Inferior parietal cortex (tissue), 1 donor: ENCODE data around the gene GPR173.

Experiments
- DNase-seq: peaks from one replicate; pipeline ENCODE4 v3.0.0-alpha.2; 2016; ENCODE audit errors: extremely low spot score

Gene GPR173, protein sequence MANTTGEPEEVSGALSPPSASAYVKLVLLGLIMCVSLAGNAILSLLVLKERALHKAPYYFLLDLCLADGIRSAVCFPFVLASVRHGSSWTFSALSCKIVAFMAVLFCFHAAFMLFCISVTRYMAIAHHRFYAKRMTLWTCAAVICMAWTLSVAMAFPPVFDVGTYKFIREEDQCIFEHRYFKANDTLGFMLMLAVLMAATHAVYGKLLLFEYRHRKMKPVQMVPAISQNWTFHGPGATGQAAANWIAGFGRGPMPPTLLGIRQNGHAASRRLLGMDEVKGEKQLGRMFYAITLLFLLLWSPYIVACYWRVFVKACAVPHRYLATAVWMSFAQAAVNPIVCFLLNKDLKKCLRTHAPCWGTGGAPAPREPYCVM

DNA sequence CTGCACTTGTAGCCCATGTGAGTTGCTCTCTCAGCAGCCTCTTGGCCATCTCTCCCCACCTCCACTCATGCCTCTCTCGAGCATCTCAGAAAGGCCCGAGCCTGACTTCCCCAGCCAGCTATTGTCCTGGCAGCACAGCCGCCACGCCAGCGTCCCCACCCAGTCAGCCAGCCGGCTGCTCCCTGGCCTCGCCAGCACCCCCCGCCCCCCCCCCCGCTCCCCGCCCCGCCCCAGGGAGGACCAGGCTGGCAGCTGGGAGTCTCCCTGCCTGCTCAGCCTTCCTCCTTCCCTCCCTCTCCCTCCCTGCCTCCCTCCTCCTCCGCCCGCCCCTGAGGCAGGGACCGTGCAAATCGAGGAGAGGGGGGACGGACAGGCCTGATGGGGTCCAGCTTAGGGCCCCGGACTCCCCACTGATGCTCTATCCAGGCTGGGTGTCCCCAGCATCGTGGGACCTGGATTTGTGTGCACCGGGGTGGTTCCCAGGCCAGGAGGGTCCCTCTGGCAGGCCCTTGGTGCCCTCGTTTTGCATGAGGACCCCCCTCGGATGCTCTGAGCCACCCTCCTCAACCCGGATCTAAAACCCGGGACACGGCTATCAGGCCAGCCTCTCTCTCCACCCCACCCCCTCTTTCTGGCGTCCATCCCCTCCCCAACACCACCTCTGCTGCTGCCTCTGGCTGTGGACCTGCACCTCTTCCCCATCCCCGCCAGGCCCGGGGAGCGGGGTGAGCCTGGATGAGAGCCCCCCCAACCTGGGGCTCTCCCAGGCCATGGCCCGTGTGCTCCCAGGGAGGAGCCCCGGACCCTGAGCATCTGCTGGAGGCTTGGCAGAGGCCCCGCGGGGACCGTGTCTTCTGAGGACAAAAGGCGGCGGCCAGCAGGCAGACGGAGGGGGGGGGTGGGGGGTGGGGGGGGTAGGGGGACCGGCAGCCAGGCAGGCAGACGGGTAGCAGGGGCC, at the start of gene GPR173:
GPR173 (plus strand) TSS at position 621 of the 958 bp plus-strand sequence. CDS start 27,833 bp downstream, outside the sequence.
- DNase-seq = peak; percentile 45

DNA sequence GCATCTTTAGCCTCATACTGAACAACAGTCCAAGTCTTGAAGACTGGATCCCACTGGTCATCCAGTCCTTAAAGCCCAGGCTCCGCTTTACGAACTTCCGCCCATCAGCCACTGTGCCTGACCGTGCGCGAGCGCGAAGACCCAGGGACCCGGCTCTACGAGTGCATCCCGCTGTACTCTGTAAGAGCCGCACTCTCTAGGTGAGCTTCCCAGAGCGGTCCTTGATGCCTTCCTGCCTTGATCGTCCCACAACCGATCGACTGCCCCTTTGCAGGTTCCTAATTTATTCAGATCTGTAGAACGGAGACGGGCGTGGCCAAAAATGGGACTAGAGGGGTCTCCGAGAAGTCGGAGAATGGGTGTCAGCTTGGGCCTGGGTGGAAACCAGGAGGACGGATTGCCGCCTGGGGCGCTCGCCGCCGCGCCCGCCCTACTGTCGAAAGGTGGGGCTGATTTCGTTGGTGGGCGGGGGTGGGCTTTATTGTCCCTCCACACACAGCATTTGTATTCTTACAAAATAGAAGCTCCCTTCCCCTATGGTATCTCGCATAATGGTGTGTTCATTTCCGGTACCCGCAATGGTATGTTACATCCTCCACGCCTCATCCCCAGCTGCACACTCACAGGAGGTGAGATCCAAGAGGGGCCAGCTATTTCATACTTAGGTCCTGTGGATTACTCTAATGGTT, 48.0 kb upstream of the GPR173 start:
- no peak for DNase-seq

DNA sequence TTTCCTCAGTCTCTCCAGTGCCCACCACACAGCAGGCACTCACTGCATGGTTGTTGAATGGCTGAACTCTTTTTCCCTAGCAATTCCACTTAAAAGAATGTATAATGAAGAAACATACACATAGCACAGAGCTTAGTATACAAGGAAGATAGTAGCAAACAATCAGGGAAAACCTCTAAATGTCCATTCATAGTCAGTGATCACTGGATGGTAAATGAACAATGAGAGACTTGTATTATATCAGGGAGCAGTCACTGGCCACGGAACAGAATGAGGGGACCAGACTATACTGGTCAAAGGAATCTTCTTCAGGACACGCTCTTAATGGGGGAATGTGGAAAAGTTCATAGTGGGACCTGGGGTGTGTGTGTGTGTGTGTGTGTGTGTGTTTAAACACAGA, 46.6 kb upstream of the GPR173 start:
- DNase-seq = no peak

DNA sequence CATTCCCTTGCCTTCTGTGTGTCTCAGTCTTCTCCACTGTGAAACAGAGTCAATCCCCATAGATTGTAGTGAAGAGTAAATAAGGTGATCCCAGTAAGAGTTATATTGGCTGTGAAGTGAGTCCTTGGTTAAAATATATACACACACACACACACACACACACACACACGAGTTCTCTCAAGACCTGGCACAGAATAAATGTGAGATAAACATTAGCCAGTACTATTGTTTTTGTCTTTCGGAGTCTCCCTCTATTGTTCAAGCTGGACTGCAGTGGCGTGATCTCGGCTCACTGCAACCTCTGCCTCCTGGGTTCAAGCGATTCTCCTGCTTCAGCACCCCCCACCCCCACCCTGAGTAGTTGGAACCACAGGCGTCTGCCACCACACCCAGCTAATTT, 45.5 kb upstream of the GPR173 start:
- DNase-seq = no peak

DNA sequence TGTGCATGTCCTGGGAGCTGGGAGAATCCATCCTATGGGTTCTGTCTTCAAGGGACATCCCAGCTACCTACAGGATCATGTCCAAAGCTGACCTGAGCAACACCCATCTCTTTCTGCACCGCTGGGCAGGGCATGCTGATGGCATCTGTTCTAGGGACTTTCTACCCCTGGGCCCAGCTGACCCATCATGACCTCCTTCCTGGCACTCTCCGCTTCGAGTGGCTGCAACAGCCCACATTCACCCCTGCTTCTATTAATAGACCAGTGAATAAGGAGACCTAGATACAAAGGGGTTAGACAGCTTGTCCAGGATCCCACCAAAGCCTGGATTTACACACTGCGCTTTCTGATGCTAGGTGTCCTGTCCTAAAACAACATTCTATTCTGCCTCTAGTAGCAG, 44.6 kb upstream of the GPR173 start:
- DNase-seq = no peak

DNA sequence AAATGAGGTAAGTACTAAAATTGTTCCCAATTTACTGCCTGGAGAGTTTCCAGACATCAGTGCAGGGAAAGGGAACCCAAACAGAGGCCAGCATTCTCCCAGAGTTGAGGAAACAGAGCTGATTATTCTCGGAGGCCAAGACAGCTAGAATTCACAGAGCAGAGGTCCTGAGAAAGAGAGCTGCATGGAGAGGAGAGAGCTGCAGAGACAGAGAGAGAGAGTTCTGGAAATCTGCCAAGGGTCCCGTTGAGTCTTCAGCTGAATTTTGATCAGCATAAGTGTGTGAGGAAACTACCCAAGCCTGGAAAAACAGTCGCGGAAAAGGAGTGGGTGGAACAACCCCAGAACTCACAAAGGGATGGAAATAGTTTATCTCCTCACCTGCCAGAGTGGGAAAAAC, 43.8 kb upstream of the GPR173 start:
- DNase-seq = no peak

DNA sequence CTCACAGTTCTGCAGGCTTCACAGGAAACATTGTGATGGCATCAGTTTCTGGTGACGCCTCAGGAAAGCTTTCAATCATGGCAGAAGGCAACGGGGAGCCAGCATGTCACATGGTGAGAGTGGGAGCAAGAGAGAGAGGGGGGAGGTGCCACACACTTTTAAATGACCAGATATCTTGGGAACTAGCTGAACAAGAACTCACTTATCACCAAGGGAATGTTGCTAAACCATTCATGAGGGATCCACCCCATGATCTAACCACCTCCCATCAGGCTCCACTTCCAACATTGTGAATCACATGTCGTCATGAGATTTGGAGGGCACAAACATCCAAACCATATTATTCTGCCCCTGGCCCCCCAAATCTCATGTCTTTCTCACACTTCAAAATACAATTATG, 43.3 kb upstream of the GPR173 start:
- no peak for DNase-seq

DNA sequence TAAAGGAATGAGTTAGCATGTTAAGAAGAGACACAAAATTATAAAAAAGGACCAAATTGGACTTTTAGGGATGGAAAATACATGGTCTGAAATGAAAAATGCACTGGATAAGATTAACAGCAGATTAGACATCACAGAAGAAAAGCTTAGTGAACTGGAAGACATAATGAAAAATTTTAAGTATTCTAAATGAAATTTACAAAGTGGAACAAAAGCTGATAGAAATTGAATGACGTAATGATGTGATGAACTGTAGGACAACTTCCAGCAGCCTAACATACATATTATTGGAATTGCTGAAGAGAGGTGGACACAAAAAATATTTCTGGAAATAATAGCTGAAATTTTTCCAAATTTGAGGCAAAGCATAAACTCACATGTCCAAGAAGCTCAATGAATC, 39.6 kb upstream of the GPR173 start:
- no peak for DNase-seq

DNA sequence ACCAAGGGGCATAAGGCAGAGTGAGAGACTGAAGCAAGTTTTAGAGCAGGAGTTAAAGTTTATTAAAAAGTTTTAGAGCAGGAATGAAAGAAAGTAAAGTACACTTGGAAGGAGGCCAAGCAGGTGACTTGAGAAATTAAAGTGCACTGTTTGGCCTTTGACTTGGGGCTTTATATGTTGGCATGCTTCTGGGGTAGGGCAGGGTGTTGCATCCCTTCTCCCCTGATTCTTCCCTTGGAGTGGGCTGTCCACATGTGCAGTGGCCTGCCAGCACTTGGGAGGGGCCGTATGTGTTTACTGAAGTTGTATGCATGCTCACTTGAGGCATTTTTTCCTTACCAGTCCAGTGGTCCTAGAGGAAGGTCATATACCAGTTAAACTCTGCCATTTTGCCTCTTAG, 35.3 kb upstream of the GPR173 start:
- DNase-seq = no peak

DNA sequence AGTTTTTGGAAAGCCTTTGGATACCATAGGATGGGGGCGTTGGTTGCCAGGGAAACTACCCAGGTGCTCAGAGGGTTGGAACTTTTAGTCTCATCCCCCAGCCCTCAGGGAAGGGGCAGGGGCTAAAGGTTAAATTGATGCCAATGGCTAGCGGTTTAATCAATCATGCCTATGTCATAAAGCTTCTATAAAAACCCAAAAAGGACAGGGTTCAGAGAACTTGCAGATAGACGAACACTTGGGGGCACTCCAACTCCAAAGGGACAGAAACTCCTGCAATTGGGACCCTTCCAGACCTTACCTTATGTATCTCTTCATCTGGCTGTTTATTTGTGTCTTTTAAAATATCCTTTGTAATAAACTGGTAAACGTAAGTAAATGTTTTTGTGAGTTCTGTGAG, 30.0 kb upstream of the GPR173 start:
- DNase-seq = no peak

DNA sequence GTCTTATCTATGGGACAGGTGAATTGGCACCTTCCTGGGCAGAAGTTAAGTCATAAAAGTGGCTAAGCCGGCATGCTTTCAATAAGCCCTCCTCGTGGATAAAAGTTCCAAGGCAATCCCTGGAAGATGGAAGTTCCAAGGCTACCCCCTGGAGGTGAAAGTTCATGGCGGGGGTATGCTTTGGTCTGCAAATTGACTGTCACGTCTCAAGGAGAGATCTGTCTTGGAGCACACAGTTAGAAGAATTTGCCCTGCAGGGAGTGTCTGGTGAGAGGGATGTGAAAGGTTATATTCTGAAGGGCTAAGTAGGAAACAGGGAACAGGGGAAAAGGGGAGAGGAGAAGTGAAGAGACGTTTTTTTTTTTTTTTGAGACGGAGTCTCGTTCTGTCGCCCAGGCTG, 26.2 kb upstream of the GPR173 start:
- DNase-seq = no peak

DNA sequence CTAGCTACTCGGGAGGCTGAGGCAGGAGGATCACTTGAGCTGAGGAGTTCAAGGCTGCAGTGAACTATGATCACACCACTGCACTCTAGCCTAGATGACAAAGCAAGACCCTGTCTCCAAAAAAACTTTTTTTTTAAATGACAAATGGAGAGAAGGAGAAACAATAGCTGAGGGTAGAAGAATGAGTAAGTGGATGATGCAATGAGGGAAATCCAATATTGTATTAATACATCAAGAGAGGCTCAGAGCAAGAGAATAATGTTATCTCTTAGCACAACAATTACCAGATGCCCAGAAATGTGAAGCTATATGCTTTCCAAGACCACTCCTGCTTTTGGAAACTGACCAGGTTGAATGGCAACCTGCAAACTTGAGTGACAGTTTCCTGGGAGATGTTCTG, 19.9 kb upstream of the GPR173 start:
- no peak for DNase-seq

DNA sequence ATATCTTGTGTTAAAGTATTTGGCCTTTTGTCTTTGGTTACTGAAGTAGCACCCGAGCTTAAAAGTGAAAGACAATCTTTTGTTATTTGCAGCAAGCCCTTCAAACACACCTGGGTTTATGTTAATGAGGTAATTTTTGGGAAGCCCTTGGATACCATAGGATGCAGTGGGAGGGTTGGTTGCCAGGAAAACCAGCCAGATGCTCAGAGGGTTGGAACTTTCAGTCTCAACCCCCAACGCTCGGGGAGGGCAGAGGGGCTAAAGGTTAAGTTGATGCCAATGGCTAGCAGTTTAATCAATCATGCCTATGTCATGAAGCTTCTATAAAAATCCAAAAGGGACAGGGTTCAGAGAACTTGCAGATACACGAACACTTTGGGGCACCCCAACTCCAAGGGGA, 17.2 kb upstream of the GPR173 start:
- no peak for DNase-seq

DNA sequence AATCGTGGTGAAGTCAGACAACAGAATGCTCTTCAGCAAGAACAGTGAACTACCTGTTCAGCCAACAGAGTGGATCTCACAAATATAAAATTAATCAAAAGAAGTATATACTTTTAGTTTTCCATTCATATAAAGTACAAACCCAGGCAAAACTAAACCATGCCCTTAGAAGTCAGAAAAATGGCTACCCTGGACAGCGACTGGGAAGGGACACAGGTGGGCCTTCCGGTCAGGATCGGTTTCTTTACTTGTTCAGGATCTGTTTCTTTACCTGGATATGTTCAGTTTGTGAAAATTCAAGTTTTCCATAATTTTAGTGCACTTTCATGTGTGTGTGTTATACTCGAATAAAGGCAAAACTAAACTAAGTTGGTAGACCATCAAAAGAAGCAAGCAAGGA, 12.4 kb upstream of the GPR173 start:
- no peak for DNase-seq

DNA sequence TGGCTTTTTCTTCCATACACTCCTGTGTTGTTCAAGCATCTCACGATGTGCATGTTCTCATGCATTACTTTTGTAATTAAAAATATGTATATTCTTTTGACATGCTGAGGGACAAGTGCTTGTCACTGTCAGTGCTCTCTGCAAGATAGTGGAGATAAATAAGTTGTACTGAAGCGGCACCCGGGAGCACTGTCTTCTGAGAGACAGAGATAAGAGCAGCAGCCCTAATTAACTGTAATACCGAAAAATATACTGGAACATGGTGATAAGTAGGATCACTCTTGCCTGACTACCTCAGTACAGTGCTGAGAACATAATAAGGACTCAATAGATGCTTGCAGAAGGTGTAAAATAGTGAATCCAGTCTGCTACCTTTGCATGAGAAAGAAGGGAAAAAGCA, 9.4 kb upstream of the GPR173 start:
- DNase-seq = no peak

DNA sequence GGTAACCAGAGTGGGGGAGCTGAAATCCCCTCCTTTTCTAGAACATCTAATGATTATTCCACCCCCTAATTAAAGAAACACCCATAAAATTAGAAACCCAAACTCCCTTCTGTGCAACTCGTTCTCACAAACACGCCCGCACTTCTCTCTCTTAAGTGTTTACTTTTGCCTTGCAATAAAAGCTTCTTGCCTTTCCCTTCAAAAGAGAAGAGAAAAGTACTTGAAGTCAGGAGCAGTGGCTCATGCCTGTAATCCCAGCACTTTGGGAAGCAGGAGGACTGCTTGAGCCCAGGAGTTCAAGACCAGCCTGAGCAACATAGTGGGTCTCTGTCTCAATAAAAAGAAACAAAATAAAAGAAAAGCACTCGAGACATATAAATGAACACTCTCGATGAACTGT, 3.6 kb upstream of the GPR173 start:
- no peak for DNase-seq

DNA sequence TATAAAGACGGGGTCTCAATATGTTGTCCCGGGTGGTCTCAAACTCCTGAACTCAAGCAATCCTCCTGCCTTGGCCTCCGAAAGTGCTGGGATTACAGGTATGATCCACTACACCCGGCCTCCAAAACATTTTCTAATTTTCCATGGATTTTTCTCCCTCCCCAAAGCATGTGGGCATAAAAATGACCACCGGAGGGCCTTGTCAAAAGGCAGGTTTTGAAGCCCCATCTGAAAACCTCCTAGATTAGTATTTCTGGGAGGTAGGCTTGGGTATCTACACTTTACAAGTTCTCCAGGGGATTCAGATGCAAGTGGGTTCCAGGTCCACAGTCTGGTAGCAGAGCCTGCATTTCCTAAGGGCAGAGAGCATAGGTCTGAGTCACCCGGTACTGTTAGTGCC, 1.4 kb upstream of the GPR173 start:
- no peak for DNase-seq

DNA sequence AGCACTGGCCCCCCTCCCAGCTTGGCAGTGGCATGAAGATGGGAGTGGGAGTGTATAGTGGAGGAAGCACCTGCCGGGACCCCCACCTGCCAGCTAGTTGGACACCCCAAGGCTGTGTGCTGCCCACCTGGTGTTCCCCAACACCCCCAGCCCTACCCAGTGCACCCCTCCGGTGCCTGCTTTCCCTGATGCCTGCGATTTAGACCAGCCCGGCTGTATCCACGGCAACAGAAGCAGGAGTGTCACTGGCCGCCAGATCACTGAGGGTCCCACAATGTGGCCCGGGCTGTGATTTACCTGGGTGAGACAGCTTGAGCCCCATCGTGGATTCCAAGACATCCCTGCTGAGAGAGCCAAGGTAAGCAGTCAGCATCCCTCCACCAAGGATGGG, 533 bp downstream of the GPR173 start:
- no peak for DNase-seq

DNA sequence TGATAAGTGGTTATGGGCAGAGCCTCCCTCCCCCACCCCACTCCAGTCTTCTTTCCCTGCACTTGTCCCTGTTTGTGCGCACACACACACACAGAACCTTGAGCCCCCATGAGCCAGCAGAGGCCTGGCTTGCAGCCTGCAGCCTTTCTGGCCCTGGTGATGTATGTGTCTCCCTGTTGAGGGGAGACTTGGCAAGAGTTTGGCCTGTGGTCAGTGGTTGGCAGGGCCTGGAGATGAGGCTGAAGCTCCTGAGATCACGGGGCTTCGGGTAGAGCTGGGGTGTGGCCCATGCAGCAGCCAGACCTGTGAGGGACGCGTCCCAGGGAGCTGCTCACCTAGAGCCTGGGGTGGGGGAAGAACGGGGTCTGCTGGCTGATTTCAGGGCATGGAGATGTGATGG, 2.3 kb downstream of the GPR173 start:
- no peak for DNase-seq

DNA sequence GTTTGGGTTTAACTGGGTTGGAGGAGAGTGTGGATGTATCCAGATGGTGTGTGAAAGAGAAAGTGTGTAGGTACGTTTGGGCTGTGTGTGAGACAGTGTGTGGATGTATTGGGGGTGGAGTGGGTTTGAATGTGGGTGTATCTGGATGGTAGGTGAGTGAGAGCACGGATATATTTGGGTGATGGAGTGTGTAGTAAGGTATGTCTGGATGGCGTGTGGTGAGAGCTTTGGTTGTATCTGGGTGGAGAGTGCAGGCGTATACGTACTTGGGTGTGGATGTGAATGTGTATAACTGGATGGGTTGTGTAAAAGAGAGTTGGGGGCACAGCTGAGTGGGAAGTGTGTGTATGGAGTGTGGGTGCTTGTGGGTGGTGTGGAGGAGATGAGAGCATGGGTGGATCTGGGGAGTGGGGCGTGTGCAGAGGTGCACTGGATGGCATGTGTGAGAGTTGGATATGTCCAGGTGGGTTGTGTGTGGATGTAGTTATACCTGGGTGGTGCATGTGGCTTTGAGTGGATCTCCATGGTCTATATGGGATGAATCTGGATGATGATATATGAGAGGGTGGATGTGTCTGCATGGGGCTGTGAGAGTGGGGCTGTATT, 6.8 kb downstream of the GPR173 start:
- DNase-seq = no peak

DNA sequence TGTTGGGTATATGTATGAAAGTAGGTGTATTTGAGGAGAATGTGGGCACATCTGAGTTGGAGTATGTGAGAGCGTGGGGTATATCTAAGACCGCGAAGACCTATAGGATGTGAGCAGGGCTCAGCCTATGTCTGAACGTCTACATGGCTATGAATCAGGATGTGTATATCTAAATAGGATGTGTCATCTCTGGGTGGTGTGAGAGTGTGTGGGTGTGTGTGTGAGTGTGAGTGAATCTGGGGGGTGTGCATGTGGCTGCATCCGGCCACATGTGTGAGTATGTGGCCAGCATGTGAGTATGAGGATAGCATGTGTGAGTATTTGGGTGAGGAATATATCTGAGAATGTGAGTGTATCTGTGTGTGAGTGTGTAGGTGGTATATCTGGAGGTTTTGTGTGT, 7.7 kb downstream of the GPR173 start:
- no peak for DNase-seq

DNA sequence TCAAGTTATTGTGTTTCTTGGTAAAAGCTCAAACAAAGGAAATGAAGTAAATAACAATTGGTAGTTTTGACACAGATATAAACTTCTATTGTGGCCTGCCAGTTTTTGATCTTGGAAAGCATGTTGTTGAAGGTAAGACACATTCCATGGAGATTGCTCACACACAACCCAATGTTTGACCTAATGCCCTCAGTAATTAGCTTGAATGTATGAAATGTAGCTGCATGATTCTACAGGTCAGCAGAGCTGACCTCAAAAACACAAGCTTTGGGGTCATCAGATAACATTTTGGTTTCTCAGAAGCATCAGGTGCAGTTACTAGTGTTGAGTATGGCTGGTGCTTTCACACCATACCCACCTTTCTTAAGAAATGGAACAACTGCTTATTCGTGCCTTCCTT, 16.5 kb downstream of the GPR173 start:
- no peak for DNase-seq
